HG03558 (cell line): ENCODE results near the gene UNC5B.

Experiments
- ATAC-seq: cut with Tn5 transposase; IDR thresholded peaks from one replicate; pipeline ENCODE4 v1.9.1; 2021; ENCODE audit warnings: moderate number of reproducible peaks; ENCODE audit not compliant: unreplicated experiment; ENCODE audit errors: extremely low read depth

The UNC5B gene

DNA sequence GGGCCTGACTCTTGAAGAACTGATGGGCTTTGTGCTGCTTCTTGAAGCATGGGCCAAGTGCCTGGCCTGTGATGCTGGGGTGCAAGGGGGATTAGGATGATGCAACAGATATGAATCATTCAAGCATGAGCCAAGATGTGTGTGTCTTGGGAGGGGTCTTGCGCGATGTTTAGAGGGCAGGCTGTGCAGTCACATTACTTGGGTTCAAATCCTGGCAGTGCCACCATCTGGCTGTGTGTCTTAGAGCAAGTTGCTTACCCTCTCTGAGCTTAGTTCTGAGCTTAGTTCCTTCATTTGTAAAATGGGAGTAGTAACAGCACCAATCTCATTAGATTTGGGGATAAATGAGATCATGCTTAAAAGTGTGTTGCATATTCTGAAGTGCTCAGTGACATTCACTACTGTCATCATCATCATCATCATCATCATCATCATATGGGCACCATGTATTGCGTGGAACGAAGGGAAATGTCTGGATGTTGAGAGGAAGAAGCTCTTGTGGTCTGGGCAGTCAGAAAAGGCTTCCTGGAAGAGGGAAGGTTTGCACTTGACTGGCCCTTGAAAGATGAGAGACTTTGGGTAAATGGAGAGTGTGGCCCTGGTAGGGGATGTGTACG, 9.3 kb downstream of the UNC5B start:
- ATAC-seq = no peak

- no peak for ATAC-seq
Measured at GRCh38 chr10:71222601-71223346, 10.4 kb downstream of the UNC5B start.

- ATAC-seq = no peak
Measured at GRCh38 chr10:71223347-71224058, 11.1 kb downstream of the UNC5B start.

DNA sequence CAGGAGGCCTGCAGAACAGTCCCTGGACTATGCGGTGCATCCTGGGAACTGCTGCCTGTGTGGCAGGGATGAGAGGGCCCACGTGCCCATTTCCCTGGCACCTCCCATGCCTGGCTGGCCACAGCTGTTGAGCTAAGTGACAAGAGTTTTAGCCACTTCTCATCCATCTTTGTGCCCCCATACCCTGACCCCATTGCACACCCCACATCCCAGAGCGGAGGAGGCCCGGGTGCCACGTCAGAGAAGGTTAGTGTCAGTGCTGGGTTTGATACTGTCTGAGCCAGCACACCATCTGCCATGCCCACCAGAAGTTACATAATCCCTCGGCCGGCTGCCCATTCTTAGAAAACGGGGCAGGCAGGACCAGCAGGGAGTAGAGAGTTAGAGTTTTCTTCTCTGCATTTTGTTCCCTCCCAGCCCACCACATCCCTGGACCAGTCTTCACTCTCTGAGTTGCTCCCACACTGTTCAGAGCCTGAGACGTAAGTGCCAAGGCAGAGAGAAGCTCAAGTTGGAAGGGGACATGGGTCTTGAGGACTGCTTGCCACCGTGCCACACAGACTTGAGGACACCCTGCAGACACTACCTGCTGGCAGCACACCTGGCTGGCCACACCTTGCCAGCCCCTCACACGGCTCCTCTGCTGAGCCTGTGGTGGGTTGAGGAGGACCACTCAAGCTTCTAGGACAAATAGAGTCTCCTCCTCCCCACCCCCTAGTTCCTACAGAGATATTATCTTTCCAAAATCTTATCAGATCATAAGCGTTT, 13.1 kb downstream of the UNC5B start:
- no peak for ATAC-seq

- no peak for ATAC-seq
Measured at GRCh38 chr10:71228875-71229675, 16.7 kb downstream of the UNC5B start.

DNA sequence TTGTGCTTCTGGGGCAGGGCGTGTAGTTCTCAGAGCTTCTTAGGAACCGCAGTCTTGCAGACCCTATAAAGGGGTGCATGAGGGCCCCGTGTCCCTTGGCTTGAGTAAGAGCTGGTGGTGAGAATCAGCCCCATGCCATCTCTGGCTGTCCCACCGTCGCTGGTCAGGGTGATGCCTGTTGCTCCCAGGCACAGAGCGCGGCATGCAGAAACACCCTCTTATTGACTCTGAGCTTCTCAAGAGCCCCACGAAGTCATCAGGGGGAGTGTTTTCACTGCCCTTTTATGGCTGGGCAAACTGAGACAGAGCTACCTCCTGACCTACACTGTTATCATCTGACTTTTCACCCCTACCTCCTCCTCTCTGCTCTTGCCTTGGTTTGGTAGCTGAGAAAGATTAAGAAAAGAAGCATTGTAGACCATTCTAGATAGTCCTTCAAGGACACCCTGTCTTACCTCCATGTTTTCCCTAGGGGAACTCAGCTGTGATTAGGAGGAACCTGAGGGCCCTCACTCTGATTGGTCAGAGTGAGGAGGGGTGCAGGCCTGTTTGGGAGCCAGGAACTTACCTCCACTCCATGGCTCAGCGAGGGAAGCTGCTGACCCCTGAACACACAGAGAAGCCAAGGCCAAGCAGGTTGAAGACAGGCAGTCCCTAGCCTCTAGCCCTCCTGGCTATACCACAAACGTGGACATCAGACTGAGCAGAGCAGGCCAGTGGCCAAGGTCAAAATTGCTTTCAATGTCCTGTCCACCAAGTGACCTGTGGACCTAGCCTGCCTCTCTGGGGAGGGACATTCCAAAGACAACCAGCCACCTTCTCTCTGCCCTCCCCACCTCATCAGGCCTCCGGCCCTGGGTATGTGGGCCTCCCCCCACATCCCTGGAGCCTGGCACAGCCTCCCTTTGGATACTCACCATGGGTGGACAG, 17.6 kb downstream of the UNC5B start:
- no peak for ATAC-seq

GRCh38 chr10:71230656-71231025, 18.3 kb downstream of the UNC5B start:
- ATAC-seq = no peak

GRCh38 chr10:71231206-71231605, 18.8 kb downstream of the UNC5B start:
- no peak for ATAC-seq

DNA sequence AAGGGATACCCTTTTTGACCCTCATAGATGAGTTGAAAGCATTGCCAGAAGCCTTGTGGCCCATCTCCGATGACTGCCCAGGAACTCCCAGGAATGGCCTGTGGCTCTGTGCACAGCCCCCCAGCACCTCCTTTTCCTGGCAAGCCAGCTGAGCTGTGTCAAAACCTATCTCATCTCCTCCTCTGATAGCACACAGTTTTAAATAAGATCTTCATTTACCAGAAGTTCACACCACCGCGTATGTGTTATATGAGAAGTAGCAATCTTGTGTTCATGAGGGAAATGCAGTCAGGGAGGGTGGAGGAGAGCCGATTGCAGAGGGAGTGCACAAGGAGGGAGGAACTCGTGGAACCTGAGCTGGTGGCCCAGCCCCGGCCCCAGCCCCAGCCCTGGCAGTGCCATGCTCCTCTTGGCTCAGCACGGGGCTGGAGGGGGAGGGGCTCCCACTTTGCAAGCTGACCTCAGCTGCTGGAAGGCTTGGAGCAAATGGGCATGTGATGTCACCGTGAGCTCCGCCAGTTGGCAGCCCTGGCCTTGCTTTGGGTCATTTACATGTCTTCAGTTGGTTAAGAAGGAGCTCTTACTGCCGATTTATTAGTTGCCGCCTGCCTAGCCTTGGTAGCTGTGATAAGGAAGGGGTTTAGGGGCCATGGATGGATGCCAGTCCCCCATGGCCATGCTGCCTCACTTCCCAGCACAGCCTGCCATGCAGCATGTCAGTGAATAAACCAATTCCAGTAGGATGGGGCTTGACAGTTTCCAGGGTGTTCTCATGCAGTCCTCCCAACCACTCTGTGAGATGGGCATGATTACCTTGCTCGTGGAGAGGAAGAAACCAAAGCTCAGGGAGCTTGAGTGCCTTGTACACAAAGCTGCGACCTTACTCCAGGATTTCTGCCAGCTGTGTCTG, 20.0 kb downstream of the UNC5B start:
- ATAC-seq = no peak

DNA sequence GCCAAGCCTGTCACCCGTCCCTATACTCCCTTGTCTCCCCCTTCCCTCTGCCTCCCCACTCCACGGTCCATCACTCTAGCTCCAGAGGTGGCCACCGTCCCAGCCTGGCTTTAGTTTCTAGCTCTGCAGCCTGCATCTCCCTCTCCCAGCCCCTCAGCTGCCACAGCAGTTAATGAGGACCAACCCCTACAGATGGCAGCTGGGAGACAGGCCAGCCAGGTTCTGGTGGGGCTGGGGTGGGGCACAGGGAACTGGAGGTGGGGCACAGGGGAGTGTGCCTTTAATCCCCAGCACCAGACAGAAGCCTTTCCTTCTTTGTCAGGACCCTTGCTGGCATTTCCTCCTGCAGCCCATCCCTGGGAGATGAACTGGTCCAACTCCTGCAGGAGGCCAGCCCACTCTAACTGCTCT, 21.1 kb downstream of the UNC5B start:
- no peak for ATAC-seq

GRCh38 chr10:71234004-71234894, 21.9 kb downstream of the UNC5B start:
- no peak for ATAC-seq

GRCh38 chr10:71234970-71235685, 22.8 kb downstream of the UNC5B start:
- ATAC-seq = no peak

- ATAC-seq = no peak
Measured at GRCh38 chr10:71235808-71236207, 23.4 kb downstream of the UNC5B start.

GRCh38 chr10:71236286-71236685, 23.9 kb downstream of the UNC5B start:
- no peak for ATAC-seq

DNA sequence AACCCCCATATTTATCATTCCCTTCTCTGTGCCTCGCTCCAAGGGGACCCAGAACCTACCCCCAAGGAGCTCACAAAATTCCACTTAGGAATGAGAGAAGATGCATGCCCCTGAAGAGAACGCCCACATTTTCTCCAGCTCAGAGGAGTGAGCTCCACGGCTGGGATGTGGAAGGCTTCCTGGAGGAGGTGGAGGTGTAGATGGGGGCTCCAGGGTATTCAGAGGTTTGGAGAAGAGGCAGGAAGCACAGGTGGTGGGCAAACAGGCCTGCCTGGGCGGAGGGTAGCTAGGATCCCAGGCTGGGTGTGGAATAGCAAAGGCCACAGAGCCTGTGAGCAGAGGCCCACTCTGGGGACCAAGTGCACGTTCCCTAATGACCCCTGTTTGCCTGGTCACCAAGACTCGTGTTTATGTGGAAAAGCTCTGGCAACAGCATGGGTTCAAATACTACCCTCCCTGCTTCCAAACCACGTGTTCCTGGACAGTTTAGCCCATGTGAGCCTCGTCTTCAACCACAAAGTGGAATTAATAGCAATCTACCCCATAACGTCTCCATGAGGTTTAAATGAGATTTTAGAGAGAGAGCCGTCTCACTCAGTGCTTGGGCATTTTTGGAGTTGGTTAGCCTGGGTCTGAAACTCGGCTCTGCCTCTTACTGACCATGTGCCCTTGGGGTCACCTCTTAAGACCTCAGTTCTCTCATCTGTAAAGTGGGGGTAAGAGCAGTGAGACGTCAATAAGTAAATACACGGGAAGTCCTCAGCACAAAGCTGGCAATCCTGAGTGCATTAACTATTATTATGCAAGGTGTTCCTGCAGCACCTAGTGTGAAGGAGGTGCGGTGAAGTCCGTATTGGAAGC, 24.7 kb downstream of the UNC5B start:
- ATAC-seq = no peak
